ENCODE results near the gene PCDH9.

DNA sequence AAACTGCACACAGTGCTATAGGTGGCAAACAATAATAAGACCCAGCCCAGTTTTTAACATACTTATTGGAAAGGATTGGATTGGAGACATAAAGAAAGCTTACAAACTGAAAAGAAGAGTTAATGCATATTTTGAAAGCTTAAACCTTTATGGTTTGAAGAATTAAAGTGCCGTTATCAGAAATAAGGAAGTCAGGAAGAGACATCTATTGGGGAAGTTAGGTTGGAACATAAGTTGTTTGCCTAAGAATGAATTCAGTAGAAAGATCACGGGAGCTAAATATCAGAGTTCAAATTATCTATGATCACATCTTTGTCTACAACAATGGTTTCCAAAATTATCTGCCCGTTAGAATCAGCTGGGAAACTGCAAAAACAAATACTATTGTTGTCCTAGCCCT lies 767.9 kb downstream of the PCDH9 start:
- TF ChIP-seq, protein P1, sequence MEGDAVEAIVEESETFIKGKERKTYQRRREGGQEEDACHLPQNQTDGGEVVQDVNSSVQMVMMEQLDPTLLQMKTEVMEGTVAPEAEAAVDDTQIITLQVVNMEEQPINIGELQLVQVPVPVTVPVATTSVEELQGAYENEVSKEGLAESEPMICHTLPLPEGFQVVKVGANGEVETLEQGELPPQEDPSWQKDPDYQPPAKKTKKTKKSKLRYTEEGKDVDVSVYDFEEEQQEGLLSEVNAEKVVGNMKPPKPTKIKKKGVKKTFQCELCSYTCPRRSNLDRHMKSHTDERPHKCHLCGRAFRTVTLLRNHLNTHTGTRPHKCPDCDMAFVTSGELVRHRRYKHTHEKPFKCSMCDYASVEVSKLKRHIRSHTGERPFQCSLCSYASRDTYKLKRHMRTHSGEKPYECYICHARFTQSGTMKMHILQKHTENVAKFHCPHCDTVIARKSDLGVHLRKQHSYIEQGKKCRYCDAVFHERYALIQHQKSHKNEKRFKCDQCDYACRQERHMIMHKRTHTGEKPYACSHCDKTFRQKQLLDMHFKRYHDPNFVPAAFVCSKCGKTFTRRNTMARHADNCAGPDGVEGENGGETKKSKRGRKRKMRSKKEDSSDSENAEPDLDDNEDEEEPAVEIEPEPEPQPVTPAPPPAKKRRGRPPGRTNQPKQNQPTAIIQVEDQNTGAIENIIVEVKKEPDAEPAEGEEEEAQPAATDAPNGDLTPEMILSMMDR (IDR thresholded peaks at IDR 0.05 in 2 of 3, conservative IDR thresholded peaks at IDR 0.05 in 1 of 3; ENCODE audit: control insufficient read depth in 2 of 3, extremely low read depth in 1 of 3, insufficient read depth in 1 of 3, low read depth in 3 of 3, low read length in 3 of 3) = no peak
- TF ChIP-seq SUZ12 (IDR thresholded peaks at IDR 0.05; ENCODE audit: unreplicated experiment) = no peak
- TF ChIP-seq, protein P2, sequence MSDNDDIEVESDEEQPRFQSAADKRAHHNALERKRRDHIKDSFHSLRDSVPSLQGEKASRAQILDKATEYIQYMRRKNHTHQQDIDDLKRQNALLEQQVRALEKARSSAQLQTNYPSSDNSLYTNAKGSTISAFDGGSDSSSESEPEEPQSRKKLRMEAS (IDR thresholded peaks at IDR 0.05; ENCODE audit: low read depth, low read length) = no peak
- no peak for TF ChIP-seq NR2F1 (conservative IDR thresholded peaks at IDR 0.05)
- no peak for TF ChIP-seq SIN3A (IDR thresholded peaks at IDR 0.05; ENCODE audit: low read depth, low read length)
